Anterior cingulate cortex (tissue), 58 donors: ENCODE data around the gene CEMIP.

Experiments
- DNase-seq, 58 donors: peaks; one replicate each; lab custom pipeline; 2025; lab: John Stamatoyannopoulos, UW

CEMIP gene

GRCh38 chr15:80839764-80840130 is 60.6 kb downstream of the CEMIP start:
- no peak for DNase-seq

GRCh38 chr15:80840182-80841130 is 61.3 kb downstream of the CEMIP start:
- DNase-seq = peak in 24 of 58 donors; percentile 17 to 69 (median 32)

GRCh38 chr15:80841541-80841940 is 62.4 kb downstream of the CEMIP start:
- DNase-seq = no peak

GRCh38 chr15:80844011-80844732 is 65.0 kb downstream of the CEMIP start:
- peak in 14 of 58 donors; percentile 8 to 64 (median 26) for DNase-seq

GRCh38 chr15:80846031-80846815 is 67.1 kb downstream of the CEMIP start:
- no peak for DNase-seq

GRCh38 chr15:80849308-80849707 is 70.1 kb downstream of the CEMIP start:
- DNase-seq = no peak

- no peak for DNase-seq
Measured at GRCh38 chr15:80850941-80851451, 71.8 kb downstream of the CEMIP start.

- DNase-seq = no peak
Measured at GRCh38 chr15:80852676-80853075, 73.5 kb downstream of the CEMIP start.

GRCh38 chr15:80854104-80854503 is 74.9 kb downstream of the CEMIP start:
- DNase-seq = peak in 50 of 58 donors; percentile 9 to 84 (median 50)

- peak in 10 of 58 donors; percentile 11 to 61 (median 14) for DNase-seq
Measured at GRCh38 chr15:80855206-80855605, 76.0 kb downstream of the CEMIP start.

- no peak for DNase-seq
Measured at GRCh38 chr15:80856400-80856799, 77.2 kb downstream of the CEMIP start.

GRCh38 chr15:80856809-80857377 is 77.7 kb downstream of the CEMIP start:
- DNase-seq = peak in 19 of 58 donors; percentile 4 to 41 (median 17)

- peak in 38 of 58 donors; percentile 5 to 66 (median 26) for DNase-seq
Measured at GRCh38 chr15:80861731-80862170, 82.6 kb downstream of the CEMIP start.

GRCh38 chr15:80864666-80865065 is 85.5 kb downstream of the CEMIP start:
- DNase-seq = no peak

GRCh38 chr15:80866936-80867335 is 87.8 kb downstream of the CEMIP start:
- DNase-seq = no peak

- DNase-seq = no peak
Measured at GRCh38 chr15:80870366-80870765, 91.2 kb downstream of the CEMIP start.

- DNase-seq = no peak
Measured at GRCh38 chr15:80870893-80871292, 91.7 kb downstream of the CEMIP start.

- DNase-seq = no peak
Measured at GRCh38 chr15:80871858-80872257, 92.7 kb downstream of the CEMIP start.

GRCh38 chr15:80873366-80873952 is 94.3 kb downstream of the CEMIP start:
- peak in 13 of 58 donors; percentile 3 to 61 (median 10) for DNase-seq
